ENCODE measurements around the gene TM4SF18.
A peak's percentile ranks its signal among the peaks of the same experiment; 100 is the strongest.

The TM4SF18 gene

GRCh38 chr3:149305376-149305775 lies 28.1 kb downstream of the TM4SF18 start:
- H3K4me3 ChIP-seq (ENCODE audit: low read depth, low read length): no peak overlapping the region
- DNase-seq (ENCODE audit: low read depth): no peak

GRCh38 chr3:149299938-149300801 lies 33.3 kb downstream of the TM4SF18 start:
- peak; percentile 91 for DNase-seq (ENCODE audit: low read depth)
- H3K4me3 ChIP-seq (ENCODE audit: low read depth, low read length): no peak overlapping the region

GRCh38 chr3:149296972-149297371 lies 36.5 kb downstream of the TM4SF18 start:
- DNase-seq (ENCODE audit: low read depth): no peak
- H3K4me3 ChIP-seq (ENCODE audit: low read depth, low read length): no peak overlapping the region

GRCh38 chr3:149292666-149293065 lies 40.8 kb downstream of the TM4SF18 start:
- no peak for DNase-seq (ENCODE audit: low read depth)
- H3K4me3 ChIP-seq (ENCODE audit: low read depth, low read length): no peak overlapping the region

DNA sequence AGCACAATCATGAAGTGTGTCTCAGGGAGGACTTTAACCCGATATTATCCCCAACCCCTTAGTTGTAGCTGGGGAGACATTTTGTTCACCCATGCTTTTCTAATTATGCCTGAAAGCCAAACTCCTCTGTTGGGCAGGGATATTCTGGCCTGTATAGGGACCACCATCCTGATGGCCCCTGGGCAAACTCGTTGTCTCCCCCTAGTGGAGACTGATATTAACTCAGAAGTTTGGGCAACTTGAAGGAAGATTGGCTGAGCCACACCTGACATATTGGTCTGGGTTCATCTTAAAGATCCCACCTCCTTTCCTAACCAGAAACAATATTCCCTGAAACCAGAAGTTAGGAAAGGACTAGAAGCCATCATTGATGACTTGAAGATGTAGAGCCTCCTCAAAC lies 42.3 kb downstream of the TM4SF18 start:
- no peak for DNase-seq (ENCODE audit: low read depth)
- H3K4me3 ChIP-seq (ENCODE audit: low read depth, low read length): no peak overlapping the region

GRCh38 chr3:149288655-149289054 lies 44.8 kb downstream of the TM4SF18 start:
- no peak overlapping the region for H3K4me3 ChIP-seq (ENCODE audit: low read depth, low read length)
- DNase-seq (ENCODE audit: low read depth): no peak

- DNase-seq (ENCODE audit: low read depth): no peak
- H3K4me3 ChIP-seq (ENCODE audit: low read depth, low read length): no peak overlapping the region
These were observed 49.4 kb downstream of the TM4SF18 start for GRCh38 chr3:149284034-149284433.

DNA sequence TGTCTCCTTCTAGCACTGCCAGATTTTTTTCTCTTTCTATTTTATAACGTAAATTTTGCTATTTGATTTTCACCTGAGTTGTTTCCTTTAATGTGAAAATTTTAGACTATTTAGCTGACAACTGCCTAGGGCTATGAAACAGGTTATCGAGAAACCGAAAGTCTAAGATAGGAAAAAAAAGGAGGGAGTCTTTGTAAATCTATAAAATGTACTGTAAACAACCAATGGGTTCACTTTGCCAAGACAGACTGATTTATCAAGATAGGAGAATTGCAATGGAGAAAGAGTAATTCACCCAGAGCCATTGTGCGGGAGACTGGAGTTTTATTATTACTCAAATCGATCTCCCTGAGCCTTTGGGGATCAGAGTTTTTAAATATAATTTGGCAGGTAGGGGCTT lies 50.0 kb downstream of the TM4SF18 start:
- H3K4me3 ChIP-seq (ENCODE audit: low read depth, low read length): no peak overlapping the region
- no peak for DNase-seq (ENCODE audit: low read depth)

DNA sequence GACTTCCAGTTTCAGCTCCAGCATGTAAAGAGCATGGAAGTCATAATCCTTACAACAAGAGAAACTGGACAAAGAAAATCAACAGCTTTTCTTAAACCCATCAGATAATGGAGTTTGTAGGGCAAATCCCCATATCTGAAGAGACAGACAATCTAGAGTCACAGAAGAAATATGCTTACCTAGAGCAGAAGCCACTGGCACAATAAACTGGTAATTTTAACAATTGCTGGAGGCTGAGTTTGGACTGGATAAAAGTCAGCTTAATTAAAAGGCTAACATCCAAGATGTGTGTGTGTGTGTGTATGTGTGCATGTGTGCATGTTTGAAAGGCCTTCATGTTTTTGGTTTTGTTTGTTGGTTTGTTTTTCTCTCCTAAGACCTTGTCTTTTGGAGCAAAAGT lies 50.6 kb downstream of the TM4SF18 start:
- H3K4me3 ChIP-seq (ENCODE audit: low read depth, low read length): no peak overlapping the region
- no peak for DNase-seq (ENCODE audit: low read depth)

GRCh38 chr3:149282322-149282721 lies 51.1 kb downstream of the TM4SF18 start:
- no peak for DNase-seq (ENCODE audit: low read depth)
- no peak overlapping the region for H3K4me3 ChIP-seq (ENCODE audit: low read depth, low read length)

GRCh38 chr3:149280671-149281349 lies 52.6 kb downstream of the TM4SF18 start:
- DNase-seq (ENCODE audit: low read depth): no peak
- no peak overlapping the region for H3K4me3 ChIP-seq (ENCODE audit: low read depth, low read length)

DNA sequence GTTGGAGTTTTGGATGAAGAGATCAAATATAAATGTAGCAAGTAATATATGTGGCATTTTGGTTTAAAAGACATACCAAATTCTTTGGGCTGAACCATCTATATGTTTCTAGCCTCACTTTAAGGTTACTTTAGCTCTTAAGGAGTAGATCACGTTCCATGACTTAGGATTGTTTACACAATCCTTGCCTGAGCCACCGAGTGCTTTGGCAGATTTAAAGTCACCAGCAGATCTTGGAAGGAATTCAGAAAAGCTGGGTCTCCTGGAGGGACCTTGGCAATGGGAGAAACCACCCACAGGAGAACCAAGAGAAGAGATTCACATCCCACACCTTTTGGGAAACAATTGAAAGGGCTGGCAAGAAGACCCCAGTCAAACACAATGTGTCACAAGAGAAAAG lies 54.5 kb downstream of the TM4SF18 start:
- DNase-seq (ENCODE audit: low read depth): no peak
- no peak overlapping the region for H3K4me3 ChIP-seq (ENCODE audit: low read depth, low read length)

DNA sequence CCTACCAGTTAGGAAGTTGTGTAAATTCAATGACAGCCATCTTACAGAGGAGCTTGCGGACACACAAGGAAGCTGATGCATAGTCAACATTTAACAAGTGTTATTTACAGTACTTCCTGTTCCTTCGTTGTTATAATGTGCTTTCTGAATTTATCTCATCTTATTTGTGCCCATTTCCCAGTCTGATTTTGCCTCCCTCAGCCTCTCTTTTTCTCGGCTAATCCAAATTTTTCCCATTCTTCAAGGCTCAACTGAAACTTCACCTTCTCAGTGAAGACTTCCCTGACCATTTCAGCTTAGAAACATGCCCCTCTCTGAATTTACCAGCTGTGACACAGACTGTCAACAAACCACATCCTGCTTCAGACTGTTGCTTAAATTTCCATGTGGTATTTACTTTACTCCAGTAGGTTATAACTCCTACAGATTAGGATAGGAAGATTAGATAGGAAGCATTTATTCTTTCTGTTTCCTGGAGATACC lies 56.1 kb downstream of the TM4SF18 start:
- H3K4me3 ChIP-seq (ENCODE audit: low read depth, low read length): no peak overlapping the region
- DNase-seq (ENCODE audit: low read depth): peak; percentile 57

- no peak overlapping the region for H3K4me3 ChIP-seq (ENCODE audit: low read depth, low read length)
- no peak for DNase-seq (ENCODE audit: low read depth)
These were observed 56.8 kb downstream of the TM4SF18 start for GRCh38 chr3:149276619-149277018.

- no peak overlapping the region for H3K4me3 ChIP-seq (ENCODE audit: low read depth, low read length)
- DNase-seq (ENCODE audit: low read depth): no peak
These were observed 59.2 kb downstream of the TM4SF18 start for GRCh38 chr3:149274220-149274619.

- DNase-seq (ENCODE audit: low read depth): peak; percentile 58
- no peak overlapping the region for H3K4me3 ChIP-seq (ENCODE audit: low read depth, low read length)
These were observed 60.2 kb downstream of the TM4SF18 start for GRCh38 chr3:149273096-149273751.

DNA sequence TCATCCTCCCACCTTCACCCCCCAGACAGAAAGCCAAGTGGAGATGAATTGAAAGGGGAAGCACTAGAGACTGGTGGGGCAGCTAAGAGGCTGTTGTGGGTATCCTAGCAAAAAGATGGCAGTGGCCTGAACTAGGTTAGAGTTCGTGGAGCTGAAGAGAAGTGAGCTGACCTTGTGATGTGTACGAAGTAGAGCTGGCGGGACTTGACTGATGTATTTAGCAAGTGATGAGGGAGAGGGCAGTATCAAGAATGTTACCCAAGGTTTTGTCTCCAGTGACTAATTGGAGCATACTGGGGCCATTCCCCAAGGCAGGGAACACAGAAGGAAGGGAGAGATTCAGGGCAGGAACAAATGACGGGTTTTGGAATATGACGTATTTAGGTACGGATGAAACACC lies 61.8 kb downstream of the TM4SF18 start:
- no peak for DNase-seq (ENCODE audit: low read depth)

DNA sequence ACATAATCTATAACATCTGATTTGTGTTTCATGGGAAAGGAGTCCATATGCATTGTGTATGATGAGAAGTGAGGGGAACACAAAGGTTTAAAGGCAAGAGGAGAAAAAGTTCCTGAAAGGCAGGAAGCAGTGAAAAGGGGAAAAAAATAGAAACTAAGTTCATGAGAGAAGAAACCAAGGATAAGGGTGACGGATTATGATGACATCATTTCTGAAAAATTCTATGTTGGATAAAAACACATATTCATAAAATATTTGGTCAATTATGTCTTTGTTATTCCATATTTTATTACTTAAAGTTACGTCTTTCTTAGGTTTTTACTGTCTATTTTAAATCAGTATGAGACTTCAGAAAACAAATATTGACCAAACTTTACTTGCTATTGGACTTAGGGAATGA lies 63.3 kb downstream of the TM4SF18 start:
- no peak for DNase-seq (ENCODE audit: low read depth)
- H3K4me3 ChIP-seq (ENCODE audit: low read depth, low read length): no peak overlapping the region

More for the DNA sequence above, 61.8 kb downstream of the TM4SF18 start:
- no peak overlapping the region for H3K4me3 ChIP-seq (ENCODE audit: low read depth, low read length)

GRCh38 chr3:149269687-149270086 lies 63.7 kb downstream of the TM4SF18 start:
- no peak for DNase-seq (ENCODE audit: low read depth)
- no peak overlapping the region for H3K4me3 ChIP-seq (ENCODE audit: low read depth, low read length)
